GM19351 (cell line): Measurements from ENCODE around the gene B3GNT2.
"Not testable (repeated sequence)": the region's sequence is repeated elsewhere in the genome, so short reads cannot be mapped to it uniquely, and the experiment has no call there.

Experiments
- ATAC-seq: cut with Tn5 transposase; IDR thresholded peaks from one replicate; pipeline ENCODE4 v1.9.1; 2021; ENCODE audit warnings: mild to moderate bottlenecking, moderate library complexity; ENCODE audit not compliant: unreplicated experiment

Gene B3GNT2

GRCh38 chr2:62234755-62235655, 39.1 kb downstream of the B3GNT2 start:
- no peak for ATAC-seq

GRCh38 chr2:62236499-62236898, 40.6 kb downstream of the B3GNT2 start:
- no peak for ATAC-seq

GRCh38 chr2:62238236-62238635, 42.3 kb downstream of the B3GNT2 start:
- no peak for ATAC-seq

GRCh38 chr2:62240546-62240945, 44.6 kb downstream of the B3GNT2 start:
- ATAC-seq, result no peak

GRCh38 chr2:62243983-62244382, 48.1 kb downstream of the B3GNT2 start:
- no peak for ATAC-seq

- no peak for ATAC-seq
These were observed 52.3 kb downstream of the B3GNT2 start for GRCh38 chr2:62248226-62248625.

GRCh38 chr2:62250239-62250638, 54.3 kb downstream of the B3GNT2 start:
- no peak for ATAC-seq

- ATAC-seq, result no peak
These were observed 58.7 kb downstream of the B3GNT2 start for GRCh38 chr2:62254424-62255266.

GRCh38 chr2:62257466-62257865, 61.6 kb downstream of the B3GNT2 start:
- ATAC-seq, result no peak

GRCh38 chr2:62263076-62263715, 67.3 kb downstream of the B3GNT2 start:
- ATAC-seq, result no peak

- ATAC-seq, result no peak
These were observed 68.3 kb downstream of the B3GNT2 start for GRCh38 chr2:62264186-62264585.

- ATAC-seq, result no peak
These were observed 69.2 kb downstream of the B3GNT2 start for GRCh38 chr2:62265106-62265505.

- ATAC-seq, result no peak
These were observed 70.6 kb downstream of the B3GNT2 start for GRCh38 chr2:62266433-62267038.

- ATAC-seq, result no peak
These were observed 71.8 kb downstream of the B3GNT2 start for GRCh38 chr2:62267696-62268095.

GRCh38 chr2:62268681-62269188, 72.8 kb downstream of the B3GNT2 start:
- not testable (repeated sequence) for ATAC-seq

- ATAC-seq, result no peak
These were observed 74.8 kb downstream of the B3GNT2 start for GRCh38 chr2:62270728-62271127.
